H1 (cell line): ENCODE data around the gene MAPK8IP1. TPM values are rescaled to one million over a fixed set of nuclear protein-coding genes. Genes with fewer than 3 reads are reported as not detected.

Experiments
- CHD1 ChIP-seq: IDR thresholded peaks from 2 replicates; pipeline ENCODE4 v1.6.1; 2012; ENCODE audit warnings: low read depth, low read length, improper control_type of control experiment
- HDAC2 ChIP-seq, 2 experiments: fragments of 300-600 bp in 1 of 2; sonication (generic) in 1 of 2; IDR thresholded peaks; 2 replicates each; pipeline ENCODE4 v1.6.1; 2011 to 2012; ENCODE audit warnings: low read depth in 2 of 2, low read length in 2 of 2, mild to moderate bottlenecking in 2 of 2, moderate library complexity in 2 of 2, borderline replicate concordance in 1 of 2, inconsistent platforms in 1 of 2
- SIRT6 ChIP-seq: IDR thresholded peaks from one replicate; pipeline ENCODE4 v1.7.1; 2012; ENCODE audit warnings: low read length, inconsistent platforms
- TAF7 ChIP-seq: optimal IDR thresholded peaks from 2 replicates; pipeline ENCODE3; 2011; ENCODE audit warnings: low read depth, mild to moderate bottlenecking, inconsistent platforms, low read length, moderate library complexity, borderline replicate concordance
- polyA plus RNA-seq, 7 experiments: library from polyadenylated mRNA; depleted of rRNA in 3 of 7; stranded (reverse) in 5 of 7; unstranded in 2 of 7; fragments of >200 nt in 5 of 7; fragments of 200-250 nt in 2 of 7; gene quantifications; 1 replicate in 5 of 7; 2 replicates in 1 of 7; 4 replicates in 1 of 7; pipeline versions ENCODE4 v1.2.1 to v1.2.3, GENCODE V29; 2011 to 2013; ENCODE audit warnings: missing spikeins in 2 of 7, mixed read lengths in 2 of 7
- total RNA-seq: library from RNA; stranded (reverse); fragmentation: NEBNext Ultra II Directional; extraction: Animal tissue kit (Norgen Biotek cat#: 25700); gene quantifications from 2 replicates; pipeline ENCODE4 v1.2.1, GENCODE V29; 2021
- TF ChIP-seq, protein P1 (sequence below): fragments of 300-600 bp; sonication (generic); IDR thresholded peaks from 2 replicates; pipeline ENCODE4 v1.7.1; 2012; ENCODE audit warnings: low read length, moderate library complexity, mild to moderate bottlenecking, inconsistent platforms; ENCODE audit not compliant: insufficient replicate concordance

The MAPK8IP1 gene
- total and polyA plus RNA-seq, 2 of the 8 experiments (the other 6 are each of a cell fraction or from before 2014, with no cell fraction given) = 32.4 to 40.1 TPM

DNA sequence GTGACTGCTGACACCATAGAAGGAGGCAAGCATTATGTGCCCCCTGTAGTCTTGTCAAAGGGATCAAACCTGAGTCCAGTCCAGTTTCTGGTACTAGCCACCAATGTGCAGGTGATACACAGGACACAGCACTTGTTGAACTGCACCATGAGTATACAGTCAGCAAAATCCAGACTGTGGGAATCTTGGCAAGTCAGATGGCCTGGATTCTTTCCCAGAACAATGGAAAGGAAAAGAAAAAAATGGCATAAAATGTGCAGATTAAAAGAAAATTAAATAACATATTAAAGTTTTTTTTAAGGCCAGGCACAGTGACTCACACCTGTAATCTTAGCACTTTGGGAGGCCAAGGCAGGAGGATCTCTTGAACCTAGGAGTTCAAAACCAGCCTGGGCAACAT lies 21.4 kb upstream of the MAPK8IP1 start (continued):
- TF ChIP-seq HDAC2 (IDR thresholded peaks at IDR 0.05; ENCODE audit: borderline replicate concordance in 1 of 2, low read depth in 2 of 2, low read length in 2 of 2) = no peak
- TF ChIP-seq SIRT6 = no peak
- TF ChIP-seq, protein P1, sequence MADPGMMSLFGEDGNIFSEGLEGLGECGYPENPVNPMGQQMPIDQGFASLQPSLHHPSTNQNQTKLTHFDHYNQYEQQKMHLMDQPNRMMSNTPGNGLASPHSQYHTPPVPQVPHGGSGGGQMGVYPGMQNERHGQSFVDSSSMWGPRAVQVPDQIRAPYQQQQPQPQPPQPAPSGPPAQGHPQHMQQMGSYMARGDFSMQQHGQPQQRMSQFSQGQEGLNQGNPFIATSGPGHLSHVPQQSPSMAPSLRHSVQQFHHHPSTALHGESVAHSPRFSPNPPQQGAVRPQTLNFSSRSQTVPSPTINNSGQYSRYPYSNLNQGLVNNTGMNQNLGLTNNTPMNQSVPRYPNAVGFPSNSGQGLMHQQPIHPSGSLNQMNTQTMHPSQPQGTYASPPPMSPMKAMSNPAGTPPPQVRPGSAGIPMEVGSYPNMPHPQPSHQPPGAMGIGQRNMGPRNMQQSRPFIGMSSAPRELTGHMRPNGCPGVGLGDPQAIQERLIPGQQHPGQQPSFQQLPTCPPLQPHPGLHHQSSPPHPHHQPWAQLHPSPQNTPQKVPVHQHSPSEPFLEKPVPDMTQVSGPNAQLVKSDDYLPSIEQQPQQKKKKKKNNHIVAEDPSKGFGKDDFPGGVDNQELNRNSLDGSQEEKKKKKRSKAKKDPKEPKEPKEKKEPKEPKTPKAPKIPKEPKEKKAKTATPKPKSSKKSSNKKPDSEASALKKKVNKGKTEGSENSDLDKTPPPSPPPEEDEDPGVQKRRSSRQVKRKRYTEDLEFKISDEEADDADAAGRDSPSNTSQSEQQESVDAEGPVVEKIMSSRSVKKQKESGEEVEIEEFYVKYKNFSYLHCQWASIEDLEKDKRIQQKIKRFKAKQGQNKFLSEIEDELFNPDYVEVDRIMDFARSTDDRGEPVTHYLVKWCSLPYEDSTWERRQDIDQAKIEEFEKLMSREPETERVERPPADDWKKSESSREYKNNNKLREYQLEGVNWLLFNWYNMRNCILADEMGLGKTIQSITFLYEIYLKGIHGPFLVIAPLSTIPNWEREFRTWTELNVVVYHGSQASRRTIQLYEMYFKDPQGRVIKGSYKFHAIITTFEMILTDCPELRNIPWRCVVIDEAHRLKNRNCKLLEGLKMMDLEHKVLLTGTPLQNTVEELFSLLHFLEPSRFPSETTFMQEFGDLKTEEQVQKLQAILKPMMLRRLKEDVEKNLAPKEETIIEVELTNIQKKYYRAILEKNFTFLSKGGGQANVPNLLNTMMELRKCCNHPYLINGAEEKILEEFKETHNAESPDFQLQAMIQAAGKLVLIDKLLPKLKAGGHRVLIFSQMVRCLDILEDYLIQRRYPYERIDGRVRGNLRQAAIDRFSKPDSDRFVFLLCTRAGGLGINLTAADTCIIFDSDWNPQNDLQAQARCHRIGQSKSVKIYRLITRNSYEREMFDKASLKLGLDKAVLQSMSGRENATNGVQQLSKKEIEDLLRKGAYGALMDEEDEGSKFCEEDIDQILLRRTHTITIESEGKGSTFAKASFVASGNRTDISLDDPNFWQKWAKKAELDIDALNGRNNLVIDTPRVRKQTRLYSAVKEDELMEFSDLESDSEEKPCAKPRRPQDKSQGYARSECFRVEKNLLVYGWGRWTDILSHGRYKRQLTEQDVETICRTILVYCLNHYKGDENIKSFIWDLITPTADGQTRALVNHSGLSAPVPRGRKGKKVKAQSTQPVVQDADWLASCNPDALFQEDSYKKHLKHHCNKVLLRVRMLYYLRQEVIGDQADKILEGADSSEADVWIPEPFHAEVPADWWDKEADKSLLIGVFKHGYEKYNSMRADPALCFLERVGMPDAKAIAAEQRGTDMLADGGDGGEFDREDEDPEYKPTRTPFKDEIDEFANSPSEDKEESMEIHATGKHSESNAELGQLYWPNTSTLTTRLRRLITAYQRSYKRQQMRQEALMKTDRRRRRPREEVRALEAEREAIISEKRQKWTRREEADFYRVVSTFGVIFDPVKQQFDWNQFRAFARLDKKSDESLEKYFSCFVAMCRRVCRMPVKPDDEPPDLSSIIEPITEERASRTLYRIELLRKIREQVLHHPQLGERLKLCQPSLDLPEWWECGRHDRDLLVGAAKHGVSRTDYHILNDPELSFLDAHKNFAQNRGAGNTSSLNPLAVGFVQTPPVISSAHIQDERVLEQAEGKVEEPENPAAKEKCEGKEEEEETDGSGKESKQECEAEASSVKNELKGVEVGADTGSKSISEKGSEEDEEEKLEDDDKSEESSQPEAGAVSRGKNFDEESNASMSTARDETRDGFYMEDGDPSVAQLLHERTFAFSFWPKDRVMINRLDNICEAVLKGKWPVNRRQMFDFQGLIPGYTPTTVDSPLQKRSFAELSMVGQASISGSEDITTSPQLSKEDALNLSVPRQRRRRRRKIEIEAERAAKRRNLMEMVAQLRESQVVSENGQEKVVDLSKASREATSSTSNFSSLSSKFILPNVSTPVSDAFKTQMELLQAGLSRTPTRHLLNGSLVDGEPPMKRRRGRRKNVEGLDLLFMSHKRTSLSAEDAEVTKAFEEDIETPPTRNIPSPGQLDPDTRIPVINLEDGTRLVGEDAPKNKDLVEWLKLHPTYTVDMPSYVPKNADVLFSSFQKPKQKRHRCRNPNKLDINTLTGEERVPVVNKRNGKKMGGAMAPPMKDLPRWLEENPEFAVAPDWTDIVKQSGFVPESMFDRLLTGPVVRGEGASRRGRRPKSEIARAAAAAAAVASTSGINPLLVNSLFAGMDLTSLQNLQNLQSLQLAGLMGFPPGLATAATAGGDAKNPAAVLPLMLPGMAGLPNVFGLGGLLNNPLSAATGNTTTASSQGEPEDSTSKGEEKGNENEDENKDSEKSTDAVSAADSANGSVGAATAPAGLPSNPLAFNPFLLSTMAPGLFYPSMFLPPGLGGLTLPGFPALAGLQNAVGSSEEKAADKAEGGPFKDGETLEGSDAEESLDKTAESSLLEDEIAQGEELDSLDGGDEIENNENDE = no peak
- TF ChIP-seq TAF7 = no peak
- no peak for TF ChIP-seq CHD1
